Measurements from ENCODE around the gene MAPK14.
"Not testable (repeated sequence)": the region's sequence is repeated elsewhere in the genome, so short reads cannot be mapped to it uniquely, and the experiment has no call there.

MAPK14 gene

GRCh38 chr6:36027501-36028087 lies at the start of gene MAPK14:
TSS of gene MAPK14 (plus strand) at chr6:36027808. CDS start at chr6:36028158, 350 bp downstream.
- peak; percentile 100 for DNase-seq (ENCODE audit: low spot score)

DNA sequence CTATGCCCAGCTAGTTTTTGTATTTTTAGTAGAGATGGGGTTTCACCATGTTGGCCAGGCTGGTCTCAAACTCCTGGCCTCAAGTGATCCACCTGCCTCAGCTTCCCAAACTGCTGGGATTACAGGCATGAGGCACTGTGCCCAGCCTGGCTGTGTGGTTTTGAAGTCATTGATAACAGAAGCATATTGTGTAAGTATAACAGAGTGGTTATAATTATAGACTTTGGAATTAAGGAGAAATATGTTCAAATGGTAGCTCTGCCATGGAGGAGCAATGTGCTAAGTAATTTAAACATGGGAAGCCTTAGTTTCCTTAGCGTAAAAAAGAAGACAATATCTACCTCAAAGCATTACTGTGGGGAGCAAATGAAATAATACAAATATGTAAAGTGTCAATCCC lies 47.5 kb upstream of the MAPK14 start:
- not testable (repeated sequence) for DNase-seq (ENCODE audit: low spot score)

DNA sequence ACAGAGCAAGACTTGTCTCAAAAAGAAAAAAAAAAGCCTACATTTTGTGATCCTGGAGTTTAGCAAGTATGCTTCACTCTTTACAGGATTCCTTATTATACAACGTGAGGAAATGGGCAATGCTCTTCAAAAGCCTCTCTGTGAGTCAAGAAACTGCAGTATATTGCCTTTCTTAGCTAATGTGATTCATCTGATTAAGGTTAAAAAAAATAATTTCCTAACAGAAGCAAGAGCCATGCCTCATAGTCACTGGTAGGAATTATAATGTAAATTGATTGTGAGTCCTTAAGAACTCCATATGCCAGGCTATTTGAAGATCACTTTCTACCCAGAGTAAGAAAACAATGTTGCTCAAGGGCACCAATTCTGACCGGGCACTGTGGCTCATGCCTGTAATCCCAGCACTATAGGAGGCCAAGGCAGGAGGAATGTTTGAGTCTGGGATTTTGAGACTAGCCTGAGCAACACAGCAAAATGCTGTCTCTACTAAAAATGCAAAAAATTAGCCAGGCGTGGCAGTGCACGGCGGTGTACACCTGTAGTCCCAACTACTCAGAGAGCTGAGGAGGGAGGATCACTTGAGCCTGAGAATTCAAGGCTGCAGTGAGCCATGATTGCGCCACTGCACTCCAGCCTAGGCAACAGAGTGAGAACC lies 46.5 kb upstream of the MAPK14 start:
- DNase-seq (ENCODE audit: low spot score): no peak

DNA sequence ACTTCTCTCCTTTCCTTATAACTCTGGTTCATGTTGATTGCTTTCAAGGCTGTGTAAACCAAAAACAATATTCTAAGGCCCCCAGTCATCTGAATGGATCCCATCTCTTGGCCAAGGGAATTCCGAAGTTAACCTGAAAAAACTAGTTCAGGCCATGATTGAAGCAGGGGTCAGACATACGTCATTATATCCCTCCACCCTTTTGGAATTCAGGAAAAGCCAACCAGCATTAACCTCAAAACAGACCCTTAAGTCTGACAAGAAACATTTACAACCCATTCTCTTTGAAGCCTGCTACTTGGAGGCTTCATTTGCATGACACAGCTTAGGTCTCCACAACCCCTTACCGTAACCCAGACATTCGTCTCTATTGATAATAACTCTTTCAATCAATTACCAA lies 42.9 kb upstream of the MAPK14 start:
- DNase-seq (ENCODE audit: low spot score): no peak

- DNase-seq (ENCODE audit: low spot score): not testable (repeated sequence)
Measured at GRCh38 chr6:35988047-35988446, 39.6 kb upstream of the MAPK14 start.

DNA sequence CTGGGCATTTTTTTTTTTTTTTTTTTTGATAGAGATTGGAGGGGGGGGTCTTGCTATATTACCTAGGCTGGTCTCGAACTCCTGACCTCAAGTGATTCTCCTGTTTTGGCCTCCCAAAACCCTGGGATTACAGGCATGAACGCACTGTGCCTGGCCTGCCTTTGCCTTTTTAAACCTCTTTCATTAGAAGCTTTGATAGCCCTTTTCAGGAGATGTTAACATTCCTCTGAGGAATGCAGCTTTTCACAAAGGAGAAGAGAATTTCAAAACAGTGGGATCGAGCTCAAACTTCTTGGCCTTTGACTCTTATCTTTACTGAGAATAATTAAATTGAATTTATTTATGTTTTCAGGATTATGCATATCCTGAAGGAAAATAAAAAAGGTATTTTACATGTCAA lies 34.5 kb upstream of the MAPK14 start:
- DNase-seq (ENCODE audit: low spot score): no peak

DNA sequence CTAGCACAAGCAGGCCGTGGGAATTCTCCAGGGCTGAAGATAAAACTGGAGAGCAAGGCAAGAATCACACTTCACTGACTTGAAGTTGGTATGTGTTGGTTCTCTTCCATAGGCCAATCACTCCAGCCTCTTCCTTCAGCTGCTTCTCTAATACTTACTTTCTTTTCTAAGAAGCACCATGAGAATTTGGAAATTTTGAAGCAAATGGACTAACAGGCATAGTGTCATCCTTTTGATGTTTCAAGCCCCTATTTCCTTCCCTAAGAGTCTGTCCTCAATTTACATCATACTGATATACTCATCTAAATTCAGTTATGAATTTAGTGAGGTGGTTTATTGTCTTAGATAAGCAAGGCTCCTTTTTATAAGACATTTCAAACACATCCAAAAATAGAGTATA lies 27.2 kb upstream of the MAPK14 start:
- DNase-seq (ENCODE audit: low spot score): no peak

- no peak for DNase-seq (ENCODE audit: low spot score)
Measured at GRCh38 chr6:36015666-36016065, 11.9 kb upstream of the MAPK14 start.

DNA sequence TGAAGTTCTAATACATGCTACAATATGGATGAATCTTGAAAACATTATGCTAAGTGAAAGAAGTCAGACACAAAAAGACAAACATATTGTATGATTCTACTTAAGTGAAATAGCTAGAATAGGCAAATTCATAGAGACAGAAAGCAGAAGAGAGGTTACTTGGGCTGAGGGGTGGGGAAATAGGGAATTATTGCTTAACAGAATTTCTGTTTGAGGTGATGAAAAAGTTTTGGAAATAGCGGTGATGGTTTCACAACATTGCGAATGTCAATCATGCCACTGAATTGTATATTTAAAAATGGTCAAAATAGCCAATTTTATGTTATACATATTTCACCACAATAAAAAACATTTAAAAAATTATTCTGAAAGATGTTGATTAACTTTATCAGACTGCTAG lies 9.3 kb upstream of the MAPK14 start:
- DNase-seq (ENCODE audit: low spot score): no peak

DNA sequence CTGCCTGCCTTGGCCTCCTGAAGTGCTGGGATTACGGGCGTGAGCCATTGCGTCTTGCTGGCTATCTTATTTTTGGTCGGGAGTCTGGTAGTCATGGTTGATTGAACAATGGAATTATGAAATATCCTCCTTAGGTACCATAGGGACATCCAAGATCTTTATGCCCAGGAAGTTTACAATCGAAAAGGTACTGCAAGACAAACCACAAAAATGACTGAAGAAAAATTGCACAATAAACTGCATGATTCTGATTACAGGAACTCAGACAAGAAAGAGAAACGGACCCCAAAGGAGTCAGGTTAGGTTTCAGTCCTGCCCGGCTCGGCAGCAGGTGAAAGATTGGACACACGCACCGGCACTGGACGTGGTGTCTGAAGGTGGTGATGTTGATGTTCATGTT lies 8.4 kb upstream of the MAPK14 start:
- no peak for DNase-seq (ENCODE audit: low spot score)

DNA sequence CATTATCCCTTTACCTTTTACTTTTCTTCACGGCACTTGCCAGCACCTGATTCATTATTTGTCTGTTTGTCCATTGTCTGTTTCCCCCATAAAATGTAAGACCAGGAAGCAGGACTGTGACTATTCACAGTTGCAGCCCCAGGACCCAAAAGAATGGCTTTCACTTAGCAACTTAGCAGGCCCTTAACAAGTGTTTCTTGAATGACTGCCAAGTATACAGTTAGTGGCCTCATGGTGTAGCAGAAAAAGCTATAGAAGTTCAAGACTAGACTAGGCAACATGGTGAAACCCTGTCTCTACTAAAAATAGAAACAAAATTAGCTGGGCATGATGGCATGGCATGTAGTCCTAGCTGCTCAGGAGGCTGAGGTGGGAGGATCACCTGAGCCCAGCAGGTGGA lies 7.5 kb upstream of the MAPK14 start:
- DNase-seq (ENCODE audit: low spot score): no peak

- DNase-seq (ENCODE audit: low spot score): no peak
Measured at GRCh38 chr6:36023996-36024795, 3.4 kb upstream of the MAPK14 start, which contains the start of gene SLC26A8. TSS of gene SLC26A8 (minus strand) at chr6:36024641. CDS start at chr6:36019707, 4,934 bp downstream.

DNA sequence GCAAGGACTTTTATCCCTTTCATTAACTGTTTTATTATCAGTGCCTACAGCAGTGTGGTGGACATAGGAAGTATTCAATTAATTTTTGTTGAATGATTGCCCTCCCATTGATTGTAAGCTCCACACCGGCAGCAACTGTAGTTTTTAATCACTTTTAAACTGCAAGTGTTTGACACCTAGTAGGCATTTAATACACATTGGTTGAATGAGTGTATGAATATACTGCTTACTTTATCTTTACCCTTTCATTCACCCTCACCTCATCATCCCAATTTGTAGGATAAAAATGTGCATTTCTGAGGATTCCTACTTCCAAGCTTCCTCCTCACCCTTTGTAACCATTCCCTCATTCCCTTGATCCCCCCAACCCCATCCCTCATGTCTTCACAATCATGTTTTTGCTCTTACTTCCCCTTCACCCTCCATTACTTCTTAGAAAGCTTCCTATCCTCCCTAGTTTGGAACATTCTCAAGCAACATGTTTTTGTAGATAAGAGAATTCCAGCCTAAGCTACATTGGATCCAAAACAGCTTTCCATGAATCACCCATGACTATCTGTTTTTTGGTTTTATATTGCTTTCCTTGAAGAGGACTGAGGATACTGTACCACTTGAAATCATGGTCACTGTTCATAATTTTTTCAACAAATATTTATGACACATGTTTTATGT lies 2.2 kb upstream of the MAPK14 start:
- DNase-seq (ENCODE audit: low spot score): no peak

- DNase-seq (ENCODE audit: low spot score): no peak
Measured at GRCh38 chr6:36025932-36026327, 1.7 kb upstream of the MAPK14 start.

GRCh38 chr6:36028088-36028876 lies 674 bp downstream of the MAPK14 start:
- peak; percentile 19 for DNase-seq (ENCODE audit: low spot score)

DNA sequence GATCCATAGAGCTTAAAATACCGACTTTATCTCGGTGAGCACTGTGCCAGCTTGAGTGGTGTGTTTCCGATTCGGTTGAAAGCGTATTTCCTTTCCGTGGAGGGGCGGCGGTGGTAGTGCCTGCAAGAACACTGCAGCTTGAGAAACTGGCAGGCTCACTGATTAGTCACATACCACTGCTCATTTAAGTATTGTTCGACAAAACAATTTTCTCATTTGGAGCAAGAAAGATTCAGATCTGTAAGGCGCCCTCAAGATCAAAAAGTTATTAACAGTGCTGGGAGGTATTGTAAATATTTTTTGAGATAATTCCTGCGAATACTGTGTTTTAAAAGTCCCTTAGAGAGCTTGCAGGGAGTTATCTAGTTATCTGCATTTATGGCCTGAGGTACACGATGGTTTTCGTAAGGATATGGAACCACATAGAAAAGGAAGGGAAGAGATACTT lies 1.3 kb downstream of the MAPK14 start:
- peak; percentile 56 for DNase-seq (ENCODE audit: low spot score)

DNA sequence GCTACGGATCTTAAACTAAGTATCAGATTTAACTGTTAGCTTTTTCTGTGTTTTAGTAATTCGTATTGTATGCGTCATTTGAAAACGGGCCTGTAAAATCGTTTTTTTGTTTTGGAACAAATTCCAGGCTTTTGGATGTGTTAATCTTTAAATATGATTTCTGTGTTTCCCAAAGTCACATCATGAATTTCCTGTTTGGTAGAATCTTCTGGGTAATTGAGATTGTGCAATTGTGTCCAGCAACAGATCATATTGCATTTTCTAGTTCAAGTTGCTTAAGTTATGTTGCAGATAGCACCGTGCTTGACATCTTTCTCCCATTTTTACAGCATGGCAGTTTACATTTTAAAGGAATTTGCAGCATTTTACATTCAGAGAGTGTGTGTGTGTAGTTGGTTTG lies 1.9 kb downstream of the MAPK14 start:
- no peak for DNase-seq (ENCODE audit: low spot score)

DNA sequence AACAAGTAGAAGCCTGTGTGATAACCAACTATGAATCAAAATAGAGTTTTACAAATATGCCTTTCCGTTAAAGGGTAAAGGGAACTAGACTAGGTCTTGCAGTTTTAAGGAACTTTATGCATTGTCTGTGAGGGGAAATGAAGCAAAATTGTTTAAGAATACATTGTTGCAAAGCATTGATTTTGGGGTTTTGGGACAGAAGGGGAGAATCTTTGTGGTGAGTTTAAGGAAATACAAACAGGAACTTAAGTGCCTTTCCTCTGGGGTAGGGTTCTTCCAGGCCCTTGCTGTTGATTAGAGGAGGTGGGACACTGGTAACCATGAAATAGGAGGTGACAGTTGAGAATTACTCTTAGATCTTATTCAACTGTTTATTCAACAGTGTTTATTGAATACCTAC lies 4.7 kb downstream of the MAPK14 start:
- DNase-seq (ENCODE audit: low spot score): peak; percentile 59

DNA sequence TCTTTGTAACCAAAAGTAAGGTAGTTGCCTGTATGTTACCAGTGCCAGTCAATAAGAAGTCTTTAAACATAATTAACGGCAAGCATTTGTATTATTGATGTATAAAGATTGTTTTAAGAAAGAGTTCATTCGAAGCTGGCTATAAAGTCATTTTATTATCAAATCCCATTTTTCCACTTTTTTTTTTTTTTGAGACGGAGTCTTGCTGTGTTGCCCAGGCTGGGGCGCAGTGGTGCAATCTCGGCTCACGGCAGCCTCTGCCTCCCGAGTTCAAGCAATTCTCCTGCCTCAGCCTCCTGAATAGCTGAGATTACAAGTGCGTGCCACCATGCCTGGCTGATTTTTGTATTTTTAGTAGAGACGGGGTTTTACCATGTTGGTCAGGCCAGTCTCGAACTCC lies 5.5 kb downstream of the MAPK14 start:
- not testable (repeated sequence) for DNase-seq (ENCODE audit: low spot score)

GRCh38 chr6:36033935-36034334 lies 6.3 kb downstream of the MAPK14 start:
- no peak for DNase-seq (ENCODE audit: low spot score)

DNA sequence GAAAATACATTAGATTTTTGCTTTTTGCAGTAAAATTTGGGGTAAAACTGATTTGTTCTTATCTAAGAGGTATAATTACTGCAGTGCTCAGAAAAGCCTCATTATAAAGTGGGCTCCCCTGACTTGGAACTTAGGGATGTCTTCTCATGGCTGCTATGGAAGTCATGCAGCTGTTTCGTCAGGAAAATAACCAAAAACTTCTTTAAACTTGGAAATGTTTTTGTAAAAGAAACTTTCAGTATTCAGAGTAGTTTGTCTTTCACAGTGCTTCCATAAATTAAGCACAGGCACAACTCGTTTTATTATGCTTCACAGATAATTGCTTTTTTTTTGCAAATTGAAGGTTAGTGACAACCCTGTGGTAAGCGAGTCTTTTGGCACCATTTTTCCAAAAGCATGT lies 6.8 kb downstream of the MAPK14 start:
- DNase-seq (ENCODE audit: low spot score): no peak

GRCh38 chr6:36035225-36035624 lies 7.6 kb downstream of the MAPK14 start:
- DNase-seq (ENCODE audit: low spot score): no peak

Measured in pons (tissue), 1 donor.